ENCODE data around the gene MFAP2. TPM values are rescaled to one million over a fixed set of nuclear protein-coding genes. Genes with fewer than 3 reads are reported as not detected.

Gene MFAP2
- total RNA-seq, 4 donors from 2014 or later: 1.1 to 5.6 (median 3.5) TPM; not detected in 1

- Histone ChIP-seq H3K27me3 (no peaks in the 10 kb centered on the region), H3K4me1 (no peaks in the 10 kb centered on the region), H3K36me3 (peaks cover 0 to 6% (median 0%) of the 10 kb centered on the region in 4 donors), H3K27ac (no peak overlapping the region), H3K9me3 (no peaks in the 10 kb centered on the region), H3K4me3 (no peak overlapping the region)
- in situ Hi-C loops (cut with MboI; ENCODE audit: low pct_ligation_motif_present in 1 of 4, low pct_unique_long_range_greater_than_20kb in 1 of 4, low sequenced_read_pairs in 3 of 4) (no loop called here), intact Hi-C loops (cut with DNase I; ENCODE audit: low total_unique reads) (no loop called here)
- 94% methylated on average over 18 of the region's 19 CpGs; no CpG with 5 or more reads in 1 of the 2 donors for WGBS, 2 donors (ENCODE audit: low coverage in 1 of 2)
- no peak for TF ChIP-seq CTCF (IDR thresholded peaks at IDR 0.05)
- DNase-seq: no peak
Measured at GRCh38 chr1:17001760-17002523, 21.5 kb upstream of the MFAP2 start.

GRCh38 chr1:16999863-17000262 is 19.4 kb upstream of the MFAP2 start:
- no peaks in the 10 kb centered on the region for H3K27me3 ChIP-seq
- 95 to 100% methylated on average over 2 to 8 of the region's 8 CpGs for WGBS, 2 donors (ENCODE audit: low coverage in 1 of 2)
- H3K9me3 ChIP-seq: no peaks in the 10 kb centered on the region
- no peak for DNase-seq
- H3K4me1 ChIP-seq: no peaks in the 10 kb centered on the region
- no peak for TF ChIP-seq POLR2AphosphoS5 (IDR thresholded peaks at IDR 0.05)
- no peak for TF ChIP-seq CTCF (IDR thresholded peaks at IDR 0.05)
- TF ChIP-seq POLR2A (IDR thresholded peaks at IDR 0.05): no peak
- no peak for TF ChIP-seq EP300 (IDR thresholded peaks at IDR 0.05; ENCODE audit: low read depth)
- intact Hi-C loops (cut with DNase I; ENCODE audit: low total_unique reads): no loop called here
- no peak overlapping the region for H3K4me3 ChIP-seq
- in situ Hi-C loops (cut with MboI; ENCODE audit: low pct_ligation_motif_present in 1 of 4, low pct_unique_long_range_greater_than_20kb in 1 of 4, low sequenced_read_pairs in 3 of 4): no loop called here
- peaks cover 0 to 6% (median 2%) of the 10 kb centered on the region in 4 donors for H3K36me3 ChIP-seq
- H3K27ac ChIP-seq: no peak overlapping the region

GRCh38 chr1:16998589-16998988 is 18.2 kb upstream of the MFAP2 start:
- DNase-seq: no peak
- no peak overlapping the region for H3K4me3 ChIP-seq
- in situ Hi-C loops (cut with MboI; ENCODE audit: low pct_ligation_motif_present in 1 of 4, low pct_unique_long_range_greater_than_20kb in 1 of 4, low sequenced_read_pairs in 3 of 4) (no loop called here), intact Hi-C loops (cut with DNase I; ENCODE audit: low total_unique reads) (no loop called here)
- WGBS, 2 donors (ENCODE audit: low coverage in 1 of 2): 83% methylated on average over 10 of the region's 10 CpGs; no CpG with 5 or more reads in 1 of the 2 donors
- TF ChIP-seq POLR2A (IDR thresholded peaks at IDR 0.05): no peak
- TF ChIP-seq CTCF (IDR thresholded peaks at IDR 0.05): no peak
- no peak overlapping the region for H3K27ac ChIP-seq
- H3K9me3 ChIP-seq: no peaks in the 10 kb centered on the region
- peaks cover 0 to 6% (median 2%) of the 10 kb centered on the region in 4 donors for H3K36me3 ChIP-seq
- no peaks in the 10 kb centered on the region for H3K27me3 ChIP-seq
- no peaks in the 10 kb centered on the region for H3K4me1 ChIP-seq

GRCh38 chr1:16996845-16997244 is 16.4 kb upstream of the MFAP2 start:
- Histone ChIP-seq H3K4me3 (no peak overlapping the region), H3K9me3 (no peaks in the 10 kb centered on the region), H3K36me3 (peaks cover 0 to 3% (median under 1%) of the 10 kb centered on the region in 4 donors), H3K27ac (no peak overlapping the region), H3K4me1 (no peaks in the 10 kb centered on the region), H3K27me3 (no peaks in the 10 kb centered on the region)
- no peak for DNase-seq
- intact Hi-C loops (cut with DNase I; ENCODE audit: low total_unique reads) (no loop called here), in situ Hi-C loops (cut with MboI; ENCODE audit: low pct_ligation_motif_present in 1 of 4, low pct_unique_long_range_greater_than_20kb in 1 of 4, low sequenced_read_pairs in 3 of 4) (no loop called here)
- TF ChIP-seq POLR2A (IDR thresholded peaks at IDR 0.05) (no peak), POLR2AphosphoS5 (IDR thresholded peaks at IDR 0.05) (no peak), CTCF (IDR thresholded peaks at IDR 0.05) (no peak), EP300 (IDR thresholded peaks at IDR 0.05; ENCODE audit: low read depth) (no peak)
- WGBS, 2 donors (ENCODE audit: low coverage in 1 of 2): 96% methylated on average over 11 of the region's 14 CpGs; no CpG with 5 or more reads in 1 of the 2 donors
